ENCODE results near the gene DHRSX.

- TF ChIP-seq, protein P1, sequence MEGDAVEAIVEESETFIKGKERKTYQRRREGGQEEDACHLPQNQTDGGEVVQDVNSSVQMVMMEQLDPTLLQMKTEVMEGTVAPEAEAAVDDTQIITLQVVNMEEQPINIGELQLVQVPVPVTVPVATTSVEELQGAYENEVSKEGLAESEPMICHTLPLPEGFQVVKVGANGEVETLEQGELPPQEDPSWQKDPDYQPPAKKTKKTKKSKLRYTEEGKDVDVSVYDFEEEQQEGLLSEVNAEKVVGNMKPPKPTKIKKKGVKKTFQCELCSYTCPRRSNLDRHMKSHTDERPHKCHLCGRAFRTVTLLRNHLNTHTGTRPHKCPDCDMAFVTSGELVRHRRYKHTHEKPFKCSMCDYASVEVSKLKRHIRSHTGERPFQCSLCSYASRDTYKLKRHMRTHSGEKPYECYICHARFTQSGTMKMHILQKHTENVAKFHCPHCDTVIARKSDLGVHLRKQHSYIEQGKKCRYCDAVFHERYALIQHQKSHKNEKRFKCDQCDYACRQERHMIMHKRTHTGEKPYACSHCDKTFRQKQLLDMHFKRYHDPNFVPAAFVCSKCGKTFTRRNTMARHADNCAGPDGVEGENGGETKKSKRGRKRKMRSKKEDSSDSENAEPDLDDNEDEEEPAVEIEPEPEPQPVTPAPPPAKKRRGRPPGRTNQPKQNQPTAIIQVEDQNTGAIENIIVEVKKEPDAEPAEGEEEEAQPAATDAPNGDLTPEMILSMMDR (conservative IDR thresholded peaks at IDR 0.05 in 1 of 2, IDR thresholded peaks at IDR 0.05 in 1 of 2; ENCODE audit: low read depth in 1 of 2, low read length in 2 of 2): no peak
- no peak for TF ChIP-seq EZH2 (IDR thresholded peaks at IDR 0.05; ENCODE audit: low read length, missing control alignments)
Observed at GRCh38 chrX:2426289-2426882, 74.4 kb downstream of the DHRSX start.
